OCI-LY7 (cell line): ENCODE data around the gene CCDC102A. TPM values are rescaled to one million over a fixed set of nuclear protein-coding genes. Genes with fewer than 3 reads are reported as not detected.
A peak's percentile ranks its signal among the peaks of the same experiment; 100 is the strongest.

Source experiments
- BruUV-seq: library from RNA; stranded (reverse); fragments of 400-500 nt; replicated peaks from 2 replicates; lab custom pipeline; 2021; lab: Mats Ljungman, UMichigan
- CTCF ChIA-PET: fragments of 300-600 bp; sonication (Branson Sonifier 250); formaldehyde crosslinking; loops from one replicate; lab custom pipeline; 2022; ENCODE audit warnings: antibody characterized with exemption; ENCODE audit not compliant: unreplicated experiment; lab: Charles Lee
- POLR2A ChIA-PET: fragments of 300-600 bp; sonication (Branson Sonifier 250); formaldehyde crosslinking; loops from one replicate; lab custom pipeline; 2022; ENCODE audit warnings: antibody characterized with exemption; lab: Charles Lee
- DNase-seq: peaks from one replicate; pipeline ENCODE4 v3.0.0-alpha.2; 2015; ENCODE audit warnings: low spot score
- H2AFZ ChIP-seq: fragments of 200-600 bp; sonication (generic), shearing (Covaris generic); 2 replicates; pipeline ENCODE4 v1.6.1; 2014; ENCODE audit warnings: mild to moderate bottlenecking, antibody characterized with exemption, low read length, moderate library complexity
- H3K27ac ChIP-seq: fragments of 200-600 bp; sonication (generic); 2 replicates; pipeline ENCODE4 v1.5.1; 2014; ENCODE audit warnings: mixed run types, low read depth, mild to moderate bottlenecking, moderate library complexity, low read length, inconsistent platforms; ENCODE audit not compliant: poor library complexity, severe bottlenecking
- H3K36me3 ChIP-seq: fragments of 200-600 bp; sonication (generic); 2 replicates; pipeline ENCODE4 v1.6.1; 2014; ENCODE audit warnings: mild to moderate bottlenecking, antibody characterized with exemption, low read length, moderate library complexity, mixed read lengths; ENCODE audit not compliant: insufficient read depth
- H3K4me1 ChIP-seq: fragments of 200-600 bp; sonication (generic); 2 replicates; pipeline ENCODE4 v1.5.1; 2014; ENCODE audit warnings: mild to moderate bottlenecking, low read length; ENCODE audit not compliant: insufficient read depth, poor library complexity, severe bottlenecking
- H3K4me2 ChIP-seq: fragments of 200-600 bp; sonication (generic); 2 replicates; pipeline ENCODE4 v1.6.1; 2014; ENCODE audit warnings: mild to moderate bottlenecking, low read length
- H3K4me3 ChIP-seq: fragments of 200-600 bp; sonication (generic); 2 replicates; pipeline ENCODE4 v1.5.1; 2014; ENCODE audit warnings: mild to moderate bottlenecking, low read depth, low read length; ENCODE audit not compliant: poor library complexity, severe bottlenecking
- H3K79me2 ChIP-seq: fragments of 200-600 bp; sonication (generic); 2 replicates; pipeline ENCODE4 v1.6.1; 2016; ENCODE audit warnings: low read depth, mild to moderate bottlenecking, low read length, moderate library complexity, mixed read lengths; ENCODE audit not compliant: insufficient read depth
- H3K9me2 ChIP-seq: fragments of 200-600 bp; sonication (generic); 2 replicates; pipeline ENCODE4 v1.6.1; 2016; ENCODE audit warnings: mild to moderate bottlenecking, low read length, mixed read lengths; ENCODE audit not compliant: insufficient read depth
- H3K9me3 ChIP-seq: fragments of 200-600 bp; sonication (generic); 2 replicates; pipeline ENCODE4 v1.6.1; 2014; ENCODE audit warnings: mild to moderate bottlenecking, mixed run types, low read length, mixed read lengths
- H4K20me1 ChIP-seq: fragments of 200-600 bp; sonication (generic); 2 replicates; pipeline ENCODE4 v1.6.1; 2014; ENCODE audit warnings: mild to moderate bottlenecking, antibody characterized with exemption, low read length, moderate library complexity, mixed read lengths; ENCODE audit not compliant: insufficient read depth
- CTCF ChIP-seq: fragments of 200-600 bp; sonication (generic); conservative IDR thresholded peaks from 2 replicates; pipeline ENCODE4 v1.5.1; 2014; ENCODE audit warnings: mild to moderate bottlenecking, antibody characterized with exemption, low read length, moderate library complexity, mixed read lengths
- EZH2phosphoT487 ChIP-seq: fragments of 200-600 bp; sonication (generic); IDR thresholded peaks from 2 replicates; pipeline ENCODE4 v1.6.1; 2018; ENCODE audit warnings: low read depth, borderline replicate concordance, mild to moderate bottlenecking, mixed run types, antibody characterized with exemption, low read length, moderate library complexity, mixed read lengths
- intact Hi-C: fragments of 100-400 bp; cut with micrococcal nuclease; formaldehyde crosslinking; loops from one replicate; pipeline ENCODE4 v1.10.0; 2022; ENCODE audit not compliant: unreplicated experiment
- total RNA-seq, 2 experiments: library from RNA; depleted of rRNA in 1 of 2; stranded (reverse); fragments of >200 nt in 1 of 2; shearing (Covaris generic) in 1 of 2; gene quantifications; 2 replicates each; pipeline ENCODE4 v1.2.3, GENCODE V29; 2014 to 2022

Gene CCDC102A
- total RNA-seq, 2 experiments from 2014 or later: 4.2 to 7.1 TPM

GRCh38 chr16:57468346-57468745 is 68.0 kb downstream of the CCDC102A start:
- DNase-seq: no peak
- Histone ChIP-seq H3K9me3 (no peaks in the 10 kb centered on the region), H3K27ac (no peak overlapping the region), H3K4me3 (no peak overlapping the region), H4K20me1 (no peaks in the 10 kb centered on the region), H3K4me2 (no peak overlapping the region), H3K4me1 (peaks cover 16% of the 10 kb centered on the region), H3K36me3 (peaks cover 87% of the 10 kb centered on the region), H3K9me2 (no peaks in the 10 kb centered on the region), H2AFZ (no peak overlapping the region), H3K79me2 (peaks cover 8% of the 10 kb centered on the region)
- POLR2A ChIA-PET: no interaction called here
- TF ChIP-seq EZH2phosphoT487: no peak
- no peak for TF ChIP-seq CTCF
- intact Hi-C loops: no loop called here
- no TSS peak for BruUV-seq
- CTCF ChIA-PET: no interaction called here

- Histone ChIP-seq H4K20me1 (no peaks in the 10 kb centered on the region), H3K9me3 (no peaks in the 10 kb centered on the region), H3K27ac (no peak overlapping the region), H2AFZ (no peak overlapping the region), H3K4me2 (no peak overlapping the region), H3K79me2 (peaks cover 14% of the 10 kb centered on the region), H3K36me3 (peaks cover 58% of the 10 kb centered on the region), H3K4me3 (no peak overlapping the region), H3K9me2 (no peaks in the 10 kb centered on the region), H3K4me1 (peaks cover 9% of the 10 kb centered on the region)
- DNase-seq: no peak
- ChIA-PET CTCF (no interaction called here), POLR2A (interaction anchor here (0.7 kb wide), 2 partner anchors 14 to 16 kb away, joined by 3 read pairs; no protein-coding TSS in a partner anchor)
- TF ChIP-seq EZH2phosphoT487 (no peak), CTCF (no peak)
- intact Hi-C loops: loop anchor here (5.0 kb wide), 1 partner anchor 73 kb away; the partner anchor contains the start of gene CCDC102A
- BruUV-seq: no TSS peak
Observed at GRCh38 chr16:57464523-57464922, 71.8 kb downstream of the CCDC102A start.

GRCh38 chr16:57462978-57463362 is 73.4 kb downstream of the CCDC102A start:
- Histone ChIP-seq H3K79me2 (peaks cover 14% of the 10 kb centered on the region), H4K20me1 (no peaks in the 10 kb centered on the region), H3K9me2 (no peaks in the 10 kb centered on the region), H3K27ac (no peak overlapping the region), H3K9me3 (no peaks in the 10 kb centered on the region), H3K4me1 (peaks cover 9% of the 10 kb centered on the region), H3K4me2 (peak overlapping the region; percentile 97), H3K36me3 (peaks cover 55% of the 10 kb centered on the region), H2AFZ (peak overlapping the region; percentile 9; the same call in 1 of the 2 replicates), H3K4me3 (peak overlapping the region; percentile 97)
- no peak for TF ChIP-seq CTCF
- no peak for TF ChIP-seq EZH2phosphoT487
- intact Hi-C loops: loop anchor here (5.0 kb wide), 1 partner anchor 74 kb away; the partner anchor contains the start of gene CCDC102A
- ChIA-PET CTCF (interaction anchor here (1.0 to 1.1 kb wide), 3 partner anchors 10 to 50 kb away, joined by 3 to 5 read pairs (median 4); partner anchors contain the start of genes CIAPIN1 and COQ9), POLR2A (interaction anchor here (0.7 to 1.4 kb wide), 8 partner anchors 9 to 162 kb away, joined by 3 to 9 read pairs (median 3); partner anchors contain the start of genes CIAPIN1 and COQ9)
- no peak for DNase-seq
- BruUV-seq: no TSS peak
